Measurements from ENCODE around the gene GABARAP. TPM values are rescaled to one million over a fixed set of nuclear protein-coding genes. Genes with fewer than 3 reads are reported as not detected.
A peak's percentile ranks its signal among the peaks of the same experiment; 100 is the strongest.

Gene GABARAP

Small RNA genes within 50 kb of the gene (small RNA-seq; reads per million reads assigned to genes)
- gene AC120057.4 (ENCODE audit: insufficient read depth) (not detected), gene MIR324 (ENCODE audit: insufficient read depth) (89.9 reads per million, percentile 96 among the genes with 10 or more reads in this experiment), gene RF00019 (ENCODE audit: insufficient read depth) (not detected)
